Nephron (organoid): ENCODE results near the gene TNS1.
A peak's percentile ranks its signal among the peaks of the same experiment; 100 is the strongest.

ENCODE experiments used
- H3K27ac Mint-ChIP-seq, 3 experiments: 2 replicates each; pipeline ENCODE4 v1.8.0; 2020; ENCODE audit warnings: mixed read lengths in 3 of 3, mild to moderate bottlenecking in 2 of 3, moderate library complexity in 1 of 3
- H3K27me3 Mint-ChIP-seq: 2 replicates; pipeline ENCODE4 v1.8.0; 2021; ENCODE audit warnings: low read depth, mild to moderate bottlenecking, moderate library complexity, mixed read lengths
- H3K36me3 Mint-ChIP-seq: 2 replicates; pipeline ENCODE4 v1.8.0; 2020; ENCODE audit warnings: low read depth, mixed read lengths
- H3K4me1 Mint-ChIP-seq: 2 replicates; pipeline ENCODE4 v1.8.0; 2020; ENCODE audit warnings: mixed read lengths
- H3K4me3 Mint-ChIP-seq, 3 experiments: 2 replicates each; pipeline ENCODE4 v1.8.0; 2020; ENCODE audit warnings: mild to moderate bottlenecking in 3 of 3, mixed read lengths in 3 of 3, moderate library complexity in 2 of 3
- H3K9me3 Mint-ChIP-seq: 2 replicates; pipeline ENCODE4 v1.8.0; 2020; ENCODE audit warnings: mixed read lengths
- TF ChIP-seq, protein P1 (sequence below), 3 experiments: fragments of 200-600 bp; sonication (generic); IDR thresholded peaks; one replicate each; pipeline ENCODE4 v1.5.0; 2021; ENCODE audit warnings: antibody characterized with exemption in 3 of 3; ENCODE audit not compliant: unreplicated experiment in 3 of 3

Gene TNS1

GRCh38 chr2:217774232-217774631, 228.6 kb downstream of the TNS1 start:
- Mint-ChIP-seq H3K4me1 (no peaks in the 10 kb centered on the region), H3K36me3 (no peaks in the 10 kb centered on the region), H3K27me3 (no peaks in the 10 kb centered on the region), H3K27ac (no peak overlapping the region), H3K4me3 (no peak overlapping the region), H3K9me3 (peaks cover 3% of the 10 kb centered on the region)
- TF ChIP-seq, protein P1, sequence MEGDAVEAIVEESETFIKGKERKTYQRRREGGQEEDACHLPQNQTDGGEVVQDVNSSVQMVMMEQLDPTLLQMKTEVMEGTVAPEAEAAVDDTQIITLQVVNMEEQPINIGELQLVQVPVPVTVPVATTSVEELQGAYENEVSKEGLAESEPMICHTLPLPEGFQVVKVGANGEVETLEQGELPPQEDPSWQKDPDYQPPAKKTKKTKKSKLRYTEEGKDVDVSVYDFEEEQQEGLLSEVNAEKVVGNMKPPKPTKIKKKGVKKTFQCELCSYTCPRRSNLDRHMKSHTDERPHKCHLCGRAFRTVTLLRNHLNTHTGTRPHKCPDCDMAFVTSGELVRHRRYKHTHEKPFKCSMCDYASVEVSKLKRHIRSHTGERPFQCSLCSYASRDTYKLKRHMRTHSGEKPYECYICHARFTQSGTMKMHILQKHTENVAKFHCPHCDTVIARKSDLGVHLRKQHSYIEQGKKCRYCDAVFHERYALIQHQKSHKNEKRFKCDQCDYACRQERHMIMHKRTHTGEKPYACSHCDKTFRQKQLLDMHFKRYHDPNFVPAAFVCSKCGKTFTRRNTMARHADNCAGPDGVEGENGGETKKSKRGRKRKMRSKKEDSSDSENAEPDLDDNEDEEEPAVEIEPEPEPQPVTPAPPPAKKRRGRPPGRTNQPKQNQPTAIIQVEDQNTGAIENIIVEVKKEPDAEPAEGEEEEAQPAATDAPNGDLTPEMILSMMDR (IDR thresholded peaks at IDR 0.05; ENCODE audit: unreplicated experiment in 3 of 3): no peak

DNA sequence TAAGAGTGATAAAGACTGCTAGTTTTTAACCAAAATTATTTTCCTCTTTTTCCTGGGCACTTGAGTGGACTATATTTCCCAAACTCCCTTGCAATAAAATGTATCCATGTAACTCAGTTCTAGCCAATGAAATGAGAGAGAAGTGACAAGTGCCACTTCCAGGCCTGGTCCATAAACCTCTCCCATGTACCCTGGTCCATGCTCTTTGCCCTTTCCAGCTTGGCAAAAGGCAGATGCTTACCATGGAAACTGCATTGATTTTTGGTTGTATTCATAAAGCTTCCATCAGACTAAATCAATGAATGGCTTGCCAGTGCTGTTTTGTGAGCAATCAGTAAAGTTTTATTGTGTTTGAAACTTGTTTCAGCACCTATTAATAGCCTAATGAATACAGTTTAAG, 229.3 kb downstream of the TNS1 start:
- Mint-ChIP-seq H3K4me1 (no peaks in the 10 kb centered on the region), H3K27me3 (no peaks in the 10 kb centered on the region), H3K27ac (no peak overlapping the region)

DNA sequence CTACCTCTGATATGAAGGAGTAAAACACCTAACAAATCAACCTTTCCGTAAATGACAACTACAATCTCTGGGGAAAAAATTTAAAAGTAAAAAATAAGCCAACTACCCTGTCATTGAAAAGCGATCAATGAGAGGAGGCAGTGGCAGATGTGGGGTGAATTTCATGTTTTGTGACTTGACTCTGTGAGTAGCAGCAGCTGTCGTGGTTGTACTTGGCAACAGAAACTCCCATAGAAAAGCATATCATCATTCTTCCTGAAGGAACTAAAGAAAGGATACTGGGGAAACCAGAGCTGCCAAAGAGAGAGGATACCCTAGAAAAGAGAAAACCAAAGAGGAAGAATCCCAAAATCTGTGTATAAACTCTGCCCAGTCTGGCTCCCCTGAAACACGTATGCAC, 236.4 kb downstream of the TNS1 start:
- H3K9me3 Mint-ChIP-seq: peaks cover 41% of the 10 kb centered on the region
- no peak overlapping the region for H3K27ac Mint-ChIP-seq
- H3K4me3 Mint-ChIP-seq: no peak overlapping the region
- TF ChIP-seq, protein P1 (IDR thresholded peaks at IDR 0.05; ENCODE audit: unreplicated experiment in 3 of 3): no peak
- no peaks in the 10 kb centered on the region for H3K4me1 Mint-ChIP-seq
- H3K27me3 Mint-ChIP-seq: no peaks in the 10 kb centered on the region
- peaks cover 16% of the 10 kb centered on the region for H3K36me3 Mint-ChIP-seq

More for the DNA sequence above, 229.3 kb downstream of the TNS1 start:
- TF ChIP-seq, protein P1 (IDR thresholded peaks at IDR 0.05; ENCODE audit: unreplicated experiment in 3 of 3): no peak
- Mint-ChIP-seq H3K36me3 (no peaks in the 10 kb centered on the region), H3K9me3 (peaks cover 3% of the 10 kb centered on the region), H3K4me3 (no peak overlapping the region)

DNA sequence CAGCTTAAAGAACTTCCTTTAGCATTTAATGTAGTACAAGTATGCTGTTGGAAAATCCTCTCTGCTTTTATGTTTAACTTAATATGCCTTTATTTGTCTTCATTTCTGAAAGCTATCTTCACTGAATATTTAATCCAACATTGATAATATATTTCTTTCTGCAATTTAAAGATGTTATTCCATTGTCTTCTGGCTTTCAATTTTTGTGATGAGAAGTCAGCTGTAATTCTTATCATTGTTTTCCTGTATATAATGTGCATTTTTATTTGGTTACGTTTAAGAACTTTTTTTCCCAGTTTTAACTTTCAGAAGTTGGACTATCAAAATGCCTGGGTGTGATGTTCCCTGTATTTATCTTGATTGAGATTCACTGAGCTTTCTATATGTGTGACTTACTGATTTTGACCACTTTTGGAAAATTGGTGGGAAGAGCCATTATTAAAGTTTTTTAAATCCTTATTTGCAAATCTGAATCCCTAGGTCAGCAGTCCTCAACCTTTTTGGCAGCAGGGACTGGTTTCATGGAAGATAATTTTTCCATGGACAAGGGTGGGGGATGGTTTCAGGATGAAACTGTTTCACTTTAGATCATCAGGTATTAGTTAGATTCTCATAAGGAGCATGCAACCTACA, 241.0 kb downstream of the TNS1 start:
- no peaks in the 10 kb centered on the region for H3K27me3 Mint-ChIP-seq
- H3K36me3 Mint-ChIP-seq: peaks cover 16% of the 10 kb centered on the region
- peaks cover 46% of the 10 kb centered on the region for H3K9me3 Mint-ChIP-seq
- H3K4me3 Mint-ChIP-seq: no peak overlapping the region
- no peak overlapping the region for H3K27ac Mint-ChIP-seq
- TF ChIP-seq, protein P1 (IDR thresholded peaks at IDR 0.05; ENCODE audit: unreplicated experiment in 3 of 3): no peak
- H3K4me1 Mint-ChIP-seq: peaks cover 13% of the 10 kb centered on the region

DNA sequence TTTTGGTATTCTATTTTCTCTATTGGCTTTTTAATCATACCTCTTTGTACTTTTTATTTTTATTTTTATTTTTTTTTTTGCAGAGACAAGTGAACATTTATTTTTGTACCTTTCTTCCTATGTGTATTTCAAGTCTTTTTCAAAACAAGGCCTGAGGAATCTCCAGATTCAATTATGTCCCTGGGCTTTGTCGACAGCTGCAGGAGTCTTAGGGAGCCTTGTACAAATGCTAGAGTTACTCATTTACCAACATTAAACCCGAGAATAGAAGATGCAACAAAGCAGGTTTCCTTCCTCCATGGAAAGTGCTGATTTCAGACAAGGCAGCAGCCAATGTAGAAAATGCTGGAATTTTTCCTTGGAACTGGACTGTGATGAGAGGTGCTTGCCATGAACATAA, 242.8 kb downstream of the TNS1 start:
- H3K27ac Mint-ChIP-seq: peak overlapping the region; percentile 17 to 64 (median 54)
- TF ChIP-seq, protein P1 (IDR thresholded peaks at IDR 0.05; ENCODE audit: unreplicated experiment in 3 of 3): no peak
- peaks cover 28% of the 10 kb centered on the region for H3K4me1 Mint-ChIP-seq
- H3K27me3 Mint-ChIP-seq: no peaks in the 10 kb centered on the region
- H3K9me3 Mint-ChIP-seq: peaks cover 38% of the 10 kb centered on the region
- no peak overlapping the region for H3K4me3 Mint-ChIP-seq
- peaks cover 16% of the 10 kb centered on the region for H3K36me3 Mint-ChIP-seq

DNA sequence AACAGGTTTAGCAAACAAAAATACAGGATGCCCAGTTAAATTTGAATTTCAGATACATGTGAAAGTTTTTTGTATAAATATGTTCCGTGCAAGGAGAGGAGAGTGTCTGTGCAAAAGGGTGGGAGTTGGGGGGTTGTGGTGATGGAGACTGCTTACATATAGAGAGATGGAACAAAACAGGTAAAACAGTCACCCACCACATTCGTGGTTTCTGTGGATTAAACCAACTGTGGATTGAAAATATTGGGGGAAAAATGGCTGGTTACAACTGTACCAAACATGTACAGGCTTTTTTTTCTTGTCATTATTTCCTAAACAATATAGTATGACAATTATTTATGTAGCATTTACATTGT, 245.7 kb downstream of the TNS1 start:
- Mint-ChIP-seq H3K4me3 (no peak overlapping the region), H3K27ac (peak overlapping the region in 2 of 3 experiments; percentile 9 to 69), H3K4me1 (peaks cover 44% of the 10 kb centered on the region), H3K9me3 (peaks cover 16% of the 10 kb centered on the region), H3K36me3 (peaks cover 5% of the 10 kb centered on the region), H3K27me3 (peaks cover 4% of the 10 kb centered on the region)
- TF ChIP-seq, protein P1 (IDR thresholded peaks at IDR 0.05; ENCODE audit: unreplicated experiment in 3 of 3): no peak
